ENCODE results near the gene RETN.
"Not testable (repeated sequence)": the region's sequence is repeated elsewhere in the genome, so short reads cannot be mapped to it uniquely, and the experiment has no call there.

DNA sequence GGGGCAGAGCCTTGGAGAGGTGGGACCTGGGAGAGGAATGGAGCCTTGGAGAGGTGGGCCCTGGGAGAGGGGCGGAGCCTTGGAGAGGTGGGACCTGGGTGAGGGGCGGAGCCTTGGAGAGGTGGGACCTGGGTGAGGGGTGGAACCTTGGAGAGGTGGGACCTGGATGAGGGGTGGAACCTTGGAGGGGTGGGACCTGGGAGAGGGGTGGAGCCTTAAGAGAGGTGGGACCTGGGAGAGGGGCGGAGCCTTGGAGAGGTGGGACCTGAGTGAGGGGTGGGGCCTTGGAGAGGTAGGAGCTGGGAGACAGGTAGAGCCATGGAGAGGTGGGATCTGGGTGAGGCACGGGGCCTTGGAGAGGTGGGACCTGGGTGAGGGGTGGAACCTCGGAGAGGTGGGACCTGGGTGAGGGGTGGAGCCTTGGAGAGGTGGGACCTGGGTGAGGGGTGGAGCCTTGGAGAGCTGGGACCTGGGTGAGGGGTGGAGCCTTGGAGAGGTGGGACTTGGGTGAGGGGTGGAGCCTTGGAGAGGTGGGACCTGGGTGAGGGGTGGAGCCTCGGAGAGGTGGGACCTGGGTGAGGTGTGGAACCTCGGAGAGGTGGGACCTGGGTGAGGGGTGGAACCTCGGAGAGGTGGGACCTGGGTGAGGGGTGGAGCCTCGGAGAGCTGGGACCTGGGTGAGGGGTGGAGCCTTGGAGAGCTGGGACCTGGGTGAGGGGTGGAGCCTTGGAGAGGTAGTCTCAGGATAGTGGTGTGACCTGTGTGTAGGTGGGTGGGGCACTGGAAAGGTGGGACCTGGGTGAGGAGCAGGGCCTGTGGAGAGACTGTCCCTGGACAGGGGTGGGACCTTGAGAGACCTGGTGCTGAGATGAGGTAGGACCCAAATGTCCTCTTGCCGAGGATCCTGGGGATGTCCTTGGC is 25.0 kb upstream of the RETN start:
- not testable (repeated sequence) for TF ChIP-seq POLR2A (IDR thresholded peaks at IDR 0.05; ENCODE audit: low read depth, low read length); TAF1 (IDR thresholded peaks at IDR 0.05; ENCODE audit: borderline replicate concordance, low read depth, low read length)

Measured in GM12892 (cell line).